Fibroblast of lung (primary cell): Measurements from ENCODE around the gene MTMR1. TPM values are rescaled to one million over a fixed set of nuclear protein-coding genes. Genes with fewer than 3 reads are reported as not detected.

Source experiments
- DNase-seq, 2 donors: peaks; one replicate each; pipeline versions ENCODE4 v3.0.0 to v3.0.0-alpha.2; 2010; ENCODE audit warnings: low read depth in 2 of 2
- H2AFZ ChIP-seq: 2 replicates; pipeline ENCODE4 v1.5.1; 2012; ENCODE audit warnings: low read length, control low read depth, inconsistent platforms
- H3K27ac ChIP-seq: 2 replicates; pipeline ENCODE4 v1.5.1; 2011; ENCODE audit warnings: low read length, control low read depth; ENCODE audit not compliant: insufficient read depth
- H3K27me3 ChIP-seq: 2 replicates; pipeline ENCODE4 v1.5.1; 2011; ENCODE audit warnings: mild to moderate bottlenecking, low read length; ENCODE audit not compliant: control insufficient read depth, insufficient read depth
- H3K36me3 ChIP-seq: 2 replicates; pipeline ENCODE4 v1.5.1; 2011; ENCODE audit warnings: low read length; ENCODE audit not compliant: control insufficient read depth, insufficient read depth
- H3K4me1 ChIP-seq: 2 replicates; pipeline ENCODE4 v1.5.1; 2011; ENCODE audit warnings: low read length; ENCODE audit not compliant: control insufficient read depth, insufficient read depth; ENCODE audit errors: extremely low read depth
- H3K4me2 ChIP-seq: 2 replicates; pipeline ENCODE4 v1.5.1; 2011; ENCODE audit warnings: low read length, control low read depth; ENCODE audit not compliant: insufficient read depth; ENCODE audit errors: extremely low read depth
- H3K4me3 ChIP-seq, 4 experiments: fragments of 200-600 bp in 1 of 4; sonication (generic) in 1 of 4; replicated peaks in 1 of 4; 2 replicates each; pipeline ENCODE4 v1.5.1; 2011 to 2016; ENCODE audit warnings: low read length in 4 of 4, low read depth in 3 of 4, mild to moderate bottlenecking in 3 of 4, control low read depth in 2 of 4, inconsistent platforms in 1 of 4, mixed read lengths in 1 of 4; ENCODE audit not compliant: insufficient read depth in 1 of 4; ENCODE audit errors: control extremely low read depth in 1 of 4
- H3K79me2 ChIP-seq: 2 replicates; pipeline ENCODE4 v1.5.1; 2012; ENCODE audit warnings: mild to moderate bottlenecking, low read length, inconsistent platforms; ENCODE audit not compliant: control insufficient read depth, insufficient read depth
- H3K9ac ChIP-seq: 2 replicates; pipeline ENCODE4 v1.5.1; 2011; ENCODE audit warnings: mild to moderate bottlenecking, low read length, control low read depth; ENCODE audit not compliant: insufficient read depth
- H3K9me3 ChIP-seq: 2 replicates; pipeline ENCODE4 v1.5.1; 2012; ENCODE audit warnings: low read depth, low read length; ENCODE audit not compliant: control insufficient read depth, insufficient read depth
- H4K20me1 ChIP-seq: 2 replicates; pipeline ENCODE4 v1.5.1; 2011; ENCODE audit warnings: low read length; ENCODE audit not compliant: control insufficient read depth, insufficient read depth; ENCODE audit errors: extremely low read depth
- CTCF ChIP-seq, 2 donors: IDR thresholded peaks in 1 of 2; conservative IDR thresholded peaks in 1 of 2; 1 replicate in 1 of 2; 2 replicates in 1 of 2; pipeline ENCODE4 v1.5.1; 2011 to 2012; ENCODE audit warnings: low read length in 2 of 2, control low read depth in 1 of 2, inconsistent platforms in 1 of 2, low read depth in 1 of 2, mild to moderate bottlenecking in 1 of 2
- EZH2 ChIP-seq: IDR thresholded peaks from 2 replicates; pipeline ENCODE4 v1.5.1; 2012; ENCODE audit warnings: low read length, control low read depth, mild to moderate bottlenecking; ENCODE audit errors: missing control alignments
- polyA plus RNA-seq, 2 donors: library from polyadenylated mRNA; depleted of rRNA in 1 of 2; stranded (reverse) in 1 of 2; unstranded in 1 of 2; fragments of >200 nt; gene quantifications; 2 replicates each; pipeline ENCODE4 v1.2.1, GENCODE V29; 2011 to 2012; ENCODE audit warnings: missing spikeins in 1 of 2
- total RNA-seq: library from RNA; depleted of rRNA; stranded (reverse); fragments of >200 nt; gene quantifications from 2 replicates; pipeline ENCODE4 v1.2.1, GENCODE V29; 2014

Gene MTMR1
- total and polyA plus RNA-seq, 2 donors (not counting 1 experiment from before 2014, with no cell fraction given), result 22.3 to 28.1 TPM

- DNase-seq, result no peak
- no peaks in the 10 kb centered on the region for H3K4me1 ChIP-seq
- H3K36me3 ChIP-seq, result no peaks in the 10 kb centered on the region
- no peak overlapping the region for H3K4me3 ChIP-seq
- H3K9ac ChIP-seq, result no peak overlapping the region
- H3K79me2 ChIP-seq, result no peaks in the 10 kb centered on the region
- no peak overlapping the region for H2AFZ ChIP-seq
- no peaks in the 10 kb centered on the region for H4K20me1 ChIP-seq
- H3K27ac ChIP-seq, result no peak overlapping the region
- no peaks in the 10 kb centered on the region for H3K27me3 ChIP-seq
- TF ChIP-seq CTCF (conservative IDR thresholded peaks at IDR 0.05 in 1 of 2, IDR thresholded peaks at IDR 0.05 in 1 of 2; ENCODE audit: low read depth in 1 of 2, low read length in 2 of 2), result no peak
- no peak for TF ChIP-seq EZH2
- H3K9me3 ChIP-seq, result no peaks in the 10 kb centered on the region
- no peak overlapping the region for H3K4me2 ChIP-seq
These were observed 80.4 kb downstream of the MTMR1 start for GRCh38 chrX:150773634-150774033.

DNA sequence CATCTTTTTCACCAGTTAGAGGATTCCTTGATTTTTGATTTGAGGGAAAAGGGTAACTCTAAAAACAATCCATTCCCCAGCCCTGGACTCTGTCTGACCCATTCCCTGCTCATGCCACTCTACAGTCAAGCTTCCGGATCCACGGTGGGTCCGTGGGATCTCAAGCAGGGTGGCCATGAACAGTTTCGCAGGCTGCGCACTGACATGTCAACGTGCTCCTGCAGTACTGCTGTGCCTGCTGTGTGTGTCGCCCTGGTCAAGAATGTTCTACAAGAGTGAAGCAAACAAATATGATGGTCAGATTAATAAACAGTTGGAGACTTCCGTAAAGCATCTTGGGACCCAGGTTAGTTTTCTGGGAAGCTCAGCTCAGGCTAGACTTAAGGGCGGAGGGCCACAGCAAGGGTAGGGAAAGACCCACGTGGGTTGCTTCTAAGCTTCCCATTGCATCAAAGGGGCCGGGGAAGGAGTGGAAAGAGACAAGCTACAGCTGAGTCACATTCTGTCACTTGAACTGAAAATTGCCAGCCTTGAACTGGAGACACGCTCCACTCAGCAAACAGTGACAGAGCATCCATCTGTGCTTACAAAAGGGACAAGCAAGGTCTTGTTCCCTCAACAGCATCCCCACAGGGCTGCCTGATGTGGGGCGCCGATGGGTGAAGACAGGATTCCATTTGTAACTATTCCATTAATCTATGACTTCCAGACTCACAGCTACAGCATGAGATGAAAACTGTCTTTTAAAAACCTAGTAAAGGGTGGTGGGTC, 81.8 kb downstream of the MTMR1 start:
- no peak for TF ChIP-seq CTCF (conservative IDR thresholded peaks at IDR 0.05 in 1 of 2, IDR thresholded peaks at IDR 0.05 in 1 of 2; ENCODE audit: low read depth in 1 of 2, low read length in 2 of 2)
- no peak for TF ChIP-seq EZH2
- H3K9ac ChIP-seq, result no peak overlapping the region
- no peak for DNase-seq
- H2AFZ ChIP-seq, result no peak overlapping the region
- no peaks in the 10 kb centered on the region for H4K20me1 ChIP-seq
- H3K27ac ChIP-seq, result no peak overlapping the region
- H3K79me2 ChIP-seq, result no peaks in the 10 kb centered on the region
- H3K4me1 ChIP-seq, result no peaks in the 10 kb centered on the region
- H3K4me2 ChIP-seq, result no peak overlapping the region
- H3K36me3 ChIP-seq, result no peaks in the 10 kb centered on the region
- no peaks in the 10 kb centered on the region for H3K9me3 ChIP-seq
- no peak overlapping the region for H3K4me3 ChIP-seq
- no peaks in the 10 kb centered on the region for H3K27me3 ChIP-seq

GRCh38 chrX:150775569-150776350, 82.6 kb downstream of the MTMR1 start:
- Histone ChIP-seq H4K20me1 (no peaks in the 10 kb centered on the region), H3K79me2 (no peaks in the 10 kb centered on the region), H3K9me3 (no peaks in the 10 kb centered on the region), H3K9ac (no peak overlapping the region), H3K27me3 (no peaks in the 10 kb centered on the region), H2AFZ (no peak overlapping the region), H3K36me3 (no peaks in the 10 kb centered on the region), H3K4me3 (no peak overlapping the region), H3K4me1 (no peaks in the 10 kb centered on the region), H3K4me2 (no peak overlapping the region), H3K27ac (no peak overlapping the region)
- TF ChIP-seq EZH2 (no peak), CTCF (conservative IDR thresholded peaks at IDR 0.05 in 1 of 2, IDR thresholded peaks at IDR 0.05 in 1 of 2; ENCODE audit: low read depth in 1 of 2, low read length in 2 of 2) (no peak)
- DNase-seq, result no peak
